Spleen (tissue), 11 donors: ENCODE measurements around the gene PLK1. TPM values are rescaled to one million over a fixed set of nuclear protein-coding genes. Genes with fewer than 3 reads are reported as not detected.

Source experiments
- DNase-seq: peaks from one replicate; pipeline ENCODE4 v3.0.0-alpha.2; 2020
- H3K27ac ChIP-seq, 8 donors: fragments of 200-600 bp; sonication (generic) in 7 of 8; 1 replicate in 4 of 8; 2 replicates in 4 of 8; pipeline versions ENCODE4 v1.5.0 to v1.8.0; 2016 to 2021; ENCODE audit warnings: inconsistent platforms in 4 of 8, mild to moderate bottlenecking in 4 of 8, moderate library complexity in 1 of 8
- H3K27me3 ChIP-seq, 7 donors: fragments of 200-600 bp; sonication (generic) in 6 of 7; replicated peaks in 1 of 7; 1 replicate in 4 of 7; 2 replicates in 3 of 7; pipeline versions ENCODE4 v1.5.0 to v1.8.0; 2016 to 2021; ENCODE audit warnings: inconsistent platforms in 3 of 7, mild to moderate bottlenecking in 1 of 7
- H3K36me3 ChIP-seq, 6 donors: fragments of 200-600 bp; sonication (generic) in 5 of 6; 1 replicate in 4 of 6; 2 replicates in 2 of 6; pipeline versions ENCODE4 v1.5.0 to v1.8.0; 2016 to 2021; ENCODE audit warnings: inconsistent platforms in 2 of 6
- H3K4me1 ChIP-seq, 6 donors: fragments of 200-600 bp; sonication (generic) in 5 of 6; 1 replicate in 3 of 6; 2 replicates in 3 of 6; pipeline versions ENCODE4 v1.5.0 to v1.8.0; 2016 to 2021; ENCODE audit warnings: inconsistent platforms in 3 of 6
- H3K4me3 ChIP-seq, 8 donors: fragments of 200-600 bp; sonication (generic) in 7 of 8; 1 replicate in 4 of 8; 2 replicates in 4 of 8; pipeline versions ENCODE4 v1.5.0 to v1.8.0; 2016 to 2021; ENCODE audit warnings: inconsistent platforms in 4 of 8, mild to moderate bottlenecking in 4 of 8, moderate library complexity in 2 of 8
- H3K9me3 ChIP-seq, 8 donors: fragments of 200-600 bp; sonication (generic) in 7 of 8; 1 replicate in 4 of 8; 2 replicates in 4 of 8; pipeline versions ENCODE4 v1.5.0 to v1.8.0; 2016 to 2021; ENCODE audit warnings: inconsistent platforms in 4 of 8
- CTCF ChIP-seq, 11 experiments: fragments of 200-600 bp in 7 of 11; fragments of 450-650 bp in 4 of 11; sonication (generic) in 4 of 11; IDR thresholded peaks in 8 of 11; conservative IDR thresholded peaks in 3 of 11; 1 replicate in 7 of 11; 2 replicates in 4 of 11; pipeline versions ENCODE4 v1.4.0 to v1.8.0; 2016 to 2021; ENCODE audit warnings: antibody characterized with exemption in 11 of 11, inconsistent platforms in 4 of 11, mild to moderate bottlenecking in 1 of 11
- POLR2A ChIP-seq, 3 donors: fragments of 450-650 bp; IDR thresholded peaks; one replicate each; pipeline ENCODE4 v1.5.1; 2017; ENCODE audit warnings: antibody characterized with exemption in 3 of 3, mild to moderate bottlenecking in 1 of 3
- POLR2AphosphoS5 ChIP-seq, 3 donors: sonication (generic); formaldehyde crosslinking; IDR thresholded peaks; one replicate each; pipeline ENCODE4 v1.5.1; 2017; ENCODE audit warnings: antibody characterized with exemption in 3 of 3
- WGBS, 5 donors: extraction: QIAGEN DNeasy Blood & Tissue Kit in 3 of 5; methylation state at CpG; one replicate each; pipeline versions ENCODE4 v1.1.5 to v1.1.7; 2013 to 2018; 5-methylcytosine and 5-hydroxymethylcytosine counted together
- intact Hi-C: fragments of 100-400 bp; cut with DNase I; formaldehyde crosslinking; loops from one replicate; pipeline ENCODE4 v1.15.0; 2023; ENCODE audit warnings: low total_unique reads
- polyA plus RNA-seq, 3 donors: library from polyadenylated mRNA; stranded (reverse); fragments of 200-250 nt; gene quantifications; one replicate each; pipeline ENCODE4 v1.2.1, GENCODE V29; 2013
- total RNA-seq, 7 donors: library from RNA; depleted of rRNA in 3 of 7; stranded (reverse); fragments of >200 nt in 3 of 7; fragmentation: NEBNext Ultra II Directional in 4 of 7; extraction: Animal tissue kit (Norgen Biotek cat#: 25700) in 4 of 7; gene quantifications; one replicate each; pipeline versions ENCODE4 v1.1.0 to v1.2.1, GENCODE V29; 2016 to 2021
- donor health status: healthy with polysubstance abuse.
- donor health status: DM: no; HTN: no; CAD: no; lungs with moderate emphysema.
- donor health status: DM: no; HTN: no; CAD: no.
- donor health status: Bipolar disorder and iron deficiency.
- donor health status: healthy.
- donor health status: DM: no; HTN: no; CAD: no.
- donor health status: DM: yes; HTN: yes; CAD: no.

The PLK1 gene
- total and polyA plus RNA-seq, 10 donors = 2.0 to 19.4 (median 7.2) TPM

- no peak overlapping the region for H3K4me3 ChIP-seq
- peaks cover 0 to 99% (median 31%) of the 10 kb centered on the region in 6 donors for H3K36me3 ChIP-seq
- no peak for DNase-seq
- intact Hi-C loops = no loop called here
- peaks cover 0 to 63% (median 24%) of the 10 kb centered on the region in 6 donors for H3K4me1 ChIP-seq
- TF ChIP-seq CTCF (IDR thresholded peaks at IDR 0.05 in 8 of 11, conservative IDR thresholded peaks at IDR 0.05 in 3 of 11) = no peak
- TF ChIP-seq POLR2A (IDR thresholded peaks at IDR 0.05) = no peak
- TF ChIP-seq POLR2AphosphoS5 (IDR thresholded peaks at IDR 0.05) = no peak
- 64 to 82% (median 75%) methylated on average over 4 of the region's 4 CpGs for WGBS, 5 donors
- peak overlapping the region in 5 of 8 donors; percentile 0 to 44 (median 26) for H3K27ac ChIP-seq
- no peaks in the 10 kb centered on the region for H3K9me3 ChIP-seq
- no peaks in the 10 kb centered on the region for H3K27me3 ChIP-seq
Observed at GRCh38 chr16:23650674-23651416, 27.8 kb upstream of the PLK1 start.

GRCh38 chr16:23651943-23652468, 26.7 kb upstream of the PLK1 start:
- intact Hi-C loops = no loop called here
- no peaks in the 10 kb centered on the region for H3K9me3 ChIP-seq
- no peak for DNase-seq
- no peak overlapping the region for H3K4me3 ChIP-seq
- WGBS, 5 donors = 76 to 88% (median 78%) methylated on average over 4 of the region's 4 CpGs
- H3K4me1 ChIP-seq = peaks cover 0 to 51% (median 20%) of the 10 kb centered on the region in 6 donors
- no peaks in the 10 kb centered on the region for H3K27me3 ChIP-seq
- H3K27ac ChIP-seq = peak overlapping the region in 4 of 8 donors; percentile 9 to 44 (median 32)
- H3K36me3 ChIP-seq = peaks cover 0 to 99% (median 25%) of the 10 kb centered on the region in 6 donors
- TF ChIP-seq POLR2AphosphoS5 (IDR thresholded peaks at IDR 0.05) (no peak), CTCF (IDR thresholded peaks at IDR 0.05 in 8 of 11, conservative IDR thresholded peaks at IDR 0.05 in 3 of 11) (no peak), POLR2A (IDR thresholded peaks at IDR 0.05) (no peak)

- Histone ChIP-seq H3K27ac (no peak overlapping the region), H3K4me3 (no peak overlapping the region), H3K4me1 (no peaks in the 10 kb centered on the region), H3K36me3 (peaks cover 15 to 100% (median 99%) of the 10 kb centered on the region in 6 donors), H3K27me3 (no peaks in the 10 kb centered on the region), H3K9me3 (no peaks in the 10 kb centered on the region)
- no peak for DNase-seq
- WGBS, 5 donors = 81 to 92% (median 88%) methylated on average over 2 of the region's 2 CpGs
- intact Hi-C loops = no loop called here
- no peak for TF ChIP-seq POLR2AphosphoS5 (IDR thresholded peaks at IDR 0.05)
- no peak for TF ChIP-seq CTCF (IDR thresholded peaks at IDR 0.05 in 8 of 11, conservative IDR thresholded peaks at IDR 0.05 in 3 of 11)
- TF ChIP-seq POLR2A (IDR thresholded peaks at IDR 0.05) = no peak
Observed at GRCh38 chr16:23663918-23664317, 14.8 kb upstream of the PLK1 start.
